IMR-90 (cell line): ENCODE results near the gene UTP18.

Experiments
- BHLHE40 ChIP-seq: fragments of 150-350 bp; IDR thresholded peaks from 2 replicates; pipeline ENCODE4 v1.6.1; 2016; ENCODE audit warnings: mild to moderate bottlenecking, low read depth, low read length
- CEBPB ChIP-seq: IDR thresholded peaks from 2 replicates; pipeline ENCODE4 v1.6.1; 2012; ENCODE audit warnings: low read depth, low read length, improper control_type of control experiment
- MAFK ChIP-seq: IDR thresholded peaks from 2 replicates; pipeline ENCODE4 v1.6.1; 2012; ENCODE audit warnings: low read depth, low read length, improper control_type of control experiment
- MXI1 ChIP-seq: IDR thresholded peaks from 2 replicates; pipeline ENCODE4 v1.6.1; 2012; ENCODE audit warnings: low read depth, mild to moderate bottlenecking, low read length, moderate library complexity, borderline replicate concordance
- NFE2L2 ChIP-seq: fragments of 150-350 bp; IDR thresholded peaks from 2 replicates; pipeline ENCODE4 v1.6.1; 2016; ENCODE audit warnings: low read depth, mild to moderate bottlenecking, low read length
- POLR2A ChIP-seq: IDR thresholded peaks from 2 replicates; pipeline ENCODE4 v1.6.1; 2012; ENCODE audit warnings: mild to moderate bottlenecking, low read depth, low read length
- RAD21 ChIP-seq: IDR thresholded peaks from 2 replicates; pipeline ENCODE4 v1.6.1; 2012; ENCODE audit warnings: low read length, improper control_type of control experiment
- RCOR1 ChIP-seq: IDR thresholded peaks from 2 replicates; pipeline ENCODE4 v1.6.1; 2012; ENCODE audit warnings: mild to moderate bottlenecking, low read length, improper control_type of control experiment; ENCODE audit not compliant: insufficient replicate concordance
- RFX5 ChIP-seq: IDR thresholded peaks from 2 replicates; pipeline ENCODE4 v1.8.0; 2012; ENCODE audit warnings: low read depth, mild to moderate bottlenecking, low read length, moderate library complexity
- SMC3 ChIP-seq: fragments of 150-350 bp; IDR thresholded peaks from 2 replicates; pipeline ENCODE4 v1.6.1; 2016; ENCODE audit warnings: low read depth, mild to moderate bottlenecking, antibody characterized with exemption, low read length, moderate library complexity
- TF ChIP-seq, protein P1 (sequence below): conservative IDR thresholded peaks from 2 replicates; pipeline ENCODE4 v1.5.1; 2012; ENCODE audit warnings: mild to moderate bottlenecking, low read depth, low read length, improper control_type of control experiment
- TF ChIP-seq, protein P2 (sequence below): fragments of 150-350 bp; IDR thresholded peaks from 2 replicates; pipeline ENCODE4 v1.6.1; 2017; ENCODE audit warnings: mild to moderate bottlenecking, antibody characterized with exemption, low read length, low read depth
- TF ChIP-seq, protein P3 (sequence below): fragments of 150-350 bp; IDR thresholded peaks from 2 replicates; pipeline ENCODE4 v1.6.1; 2016; ENCODE audit warnings: low read depth, mild to moderate bottlenecking, low read length, moderate library complexity, borderline replicate concordance

DNA sequence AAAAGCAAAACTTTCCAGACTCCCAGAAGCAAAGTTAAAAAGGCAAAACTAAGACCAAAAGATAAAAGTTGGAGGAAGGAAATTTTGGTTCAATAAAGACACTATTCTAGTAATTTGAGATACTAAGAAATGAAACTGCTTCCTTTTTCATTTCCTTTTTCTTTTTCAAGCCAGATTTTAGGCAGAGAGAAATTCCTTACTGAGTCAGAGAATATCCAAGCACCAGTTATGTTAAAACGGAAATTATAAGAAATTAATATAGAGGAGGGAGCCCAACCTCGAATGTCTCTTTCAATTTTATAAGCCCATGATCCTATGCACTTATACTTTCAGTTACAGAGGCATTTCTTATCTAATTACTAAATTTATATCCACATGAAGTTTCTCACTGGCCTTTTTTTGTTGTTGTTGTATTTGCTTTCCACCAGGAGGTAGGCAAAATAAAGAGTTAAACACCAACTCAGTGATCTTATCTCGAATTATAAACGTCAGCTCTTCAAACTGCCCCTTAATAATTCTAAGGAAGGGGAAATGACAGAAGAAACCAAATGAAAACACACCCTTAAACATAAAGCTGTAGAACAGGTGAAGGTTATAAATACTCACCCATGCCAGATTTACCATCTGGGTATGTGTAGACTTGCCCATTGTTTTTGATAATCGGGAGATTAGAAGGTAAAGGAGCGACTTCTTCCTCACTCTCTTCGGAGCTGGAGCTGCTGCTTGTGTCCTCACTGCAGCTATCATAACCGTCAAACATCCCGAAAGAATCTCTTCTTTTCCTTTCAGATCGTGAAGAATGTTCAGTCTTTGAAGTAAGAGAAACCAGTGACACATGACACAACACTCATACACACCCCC, 35.7 kb upstream of the UTP18 start:
- TF ChIP-seq MXI1 (no peak), CEBPB (no peak), POLR2A (no peak), SMC3 (no peak), NFE2L2 (no peak), RAD21 (no peak), RFX5 (no peak), MAFK (no peak), BHLHE40 (no peak), RCOR1 (no peak)
- TF ChIP-seq, protein P1, sequence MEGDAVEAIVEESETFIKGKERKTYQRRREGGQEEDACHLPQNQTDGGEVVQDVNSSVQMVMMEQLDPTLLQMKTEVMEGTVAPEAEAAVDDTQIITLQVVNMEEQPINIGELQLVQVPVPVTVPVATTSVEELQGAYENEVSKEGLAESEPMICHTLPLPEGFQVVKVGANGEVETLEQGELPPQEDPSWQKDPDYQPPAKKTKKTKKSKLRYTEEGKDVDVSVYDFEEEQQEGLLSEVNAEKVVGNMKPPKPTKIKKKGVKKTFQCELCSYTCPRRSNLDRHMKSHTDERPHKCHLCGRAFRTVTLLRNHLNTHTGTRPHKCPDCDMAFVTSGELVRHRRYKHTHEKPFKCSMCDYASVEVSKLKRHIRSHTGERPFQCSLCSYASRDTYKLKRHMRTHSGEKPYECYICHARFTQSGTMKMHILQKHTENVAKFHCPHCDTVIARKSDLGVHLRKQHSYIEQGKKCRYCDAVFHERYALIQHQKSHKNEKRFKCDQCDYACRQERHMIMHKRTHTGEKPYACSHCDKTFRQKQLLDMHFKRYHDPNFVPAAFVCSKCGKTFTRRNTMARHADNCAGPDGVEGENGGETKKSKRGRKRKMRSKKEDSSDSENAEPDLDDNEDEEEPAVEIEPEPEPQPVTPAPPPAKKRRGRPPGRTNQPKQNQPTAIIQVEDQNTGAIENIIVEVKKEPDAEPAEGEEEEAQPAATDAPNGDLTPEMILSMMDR: no peak
- TF ChIP-seq, protein P2, sequence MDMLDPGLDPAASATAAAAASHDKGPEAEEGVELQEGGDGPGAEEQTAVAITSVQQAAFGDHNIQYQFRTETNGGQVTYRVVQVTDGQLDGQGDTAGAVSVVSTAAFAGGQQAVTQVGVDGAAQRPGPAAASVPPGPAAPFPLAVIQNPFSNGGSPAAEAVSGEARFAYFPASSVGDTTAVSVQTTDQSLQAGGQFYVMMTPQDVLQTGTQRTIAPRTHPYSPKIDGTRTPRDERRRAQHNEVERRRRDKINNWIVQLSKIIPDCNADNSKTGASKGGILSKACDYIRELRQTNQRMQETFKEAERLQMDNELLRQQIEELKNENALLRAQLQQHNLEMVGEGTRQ: no peak
- TF ChIP-seq, protein P3, sequence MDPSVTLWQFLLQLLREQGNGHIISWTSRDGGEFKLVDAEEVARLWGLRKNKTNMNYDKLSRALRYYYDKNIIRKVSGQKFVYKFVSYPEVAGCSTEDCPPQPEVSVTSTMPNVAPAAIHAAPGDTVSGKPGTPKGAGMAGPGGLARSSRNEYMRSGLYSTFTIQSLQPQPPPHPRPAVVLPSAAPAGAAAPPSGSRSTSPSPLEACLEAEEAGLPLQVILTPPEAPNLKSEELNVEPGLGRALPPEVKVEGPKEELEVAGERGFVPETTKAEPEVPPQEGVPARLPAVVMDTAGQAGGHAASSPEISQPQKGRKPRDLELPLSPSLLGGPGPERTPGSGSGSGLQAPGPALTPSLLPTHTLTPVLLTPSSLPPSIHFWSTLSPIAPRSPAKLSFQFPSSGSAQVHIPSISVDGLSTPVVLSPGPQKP: no peak
